Measurements from ENCODE around the gene CDK14. TPM values are rescaled to one million over a fixed set of nuclear protein-coding genes. Genes with fewer than 3 reads are reported as not detected.

Gene CDK14
- total RNA-seq, 1 donor from 2014 or later: 52.3 TPM

DNA sequence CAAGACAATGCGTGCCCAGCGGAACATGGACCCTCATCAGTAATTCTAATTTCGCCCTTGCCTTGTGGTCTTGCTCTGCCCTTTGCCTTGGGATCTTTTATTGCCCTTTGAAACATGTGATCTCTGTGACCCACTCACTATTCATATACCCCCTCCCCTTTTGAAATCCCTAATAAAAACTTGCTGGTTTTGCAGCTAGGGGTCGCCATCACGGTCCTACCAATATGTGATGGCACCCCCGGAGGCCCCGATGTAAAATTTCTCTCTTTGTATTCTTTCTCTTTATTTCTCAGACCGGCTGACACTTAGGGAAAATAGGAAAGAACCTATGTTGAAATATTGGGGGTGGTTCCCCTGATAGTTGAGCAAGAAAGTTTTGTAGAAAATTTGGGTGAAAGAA is 242.7 kb downstream of the CDK14 start:
- H3K27me3 Mint-ChIP-seq (ENCODE audit: insufficient read depth, low read depth): peaks cover 3% of the 10 kb centered on the region
- H3K36me3 Mint-ChIP-seq: peaks cover 13% of the 10 kb centered on the region
- Histone ChIP-seq H3K4me3 (no peak overlapping the region), H3K9ac (no peak overlapping the region), H3K27ac (no peak overlapping the region), H3K4me1 (peaks cover 18% of the 10 kb centered on the region), H2AFZ (replicated peaks) (no peak overlapping the region), H3K9me3 (ENCODE audit: low read depth) (no peaks in the 10 kb centered on the region), H4K20me1 (ENCODE audit: low read depth) (no peaks in the 10 kb centered on the region), H3K27me3 (no peaks in the 10 kb centered on the region), H3K4me2 (no peak overlapping the region), H3K36me3 (no peaks in the 10 kb centered on the region), H3K79me2 (ENCODE audit: low read depth) (no peaks in the 10 kb centered on the region), H3F3A (ENCODE audit: low read depth) (no peaks in the 10 kb centered on the region)
- TF ChIP-seq, protein P1, sequence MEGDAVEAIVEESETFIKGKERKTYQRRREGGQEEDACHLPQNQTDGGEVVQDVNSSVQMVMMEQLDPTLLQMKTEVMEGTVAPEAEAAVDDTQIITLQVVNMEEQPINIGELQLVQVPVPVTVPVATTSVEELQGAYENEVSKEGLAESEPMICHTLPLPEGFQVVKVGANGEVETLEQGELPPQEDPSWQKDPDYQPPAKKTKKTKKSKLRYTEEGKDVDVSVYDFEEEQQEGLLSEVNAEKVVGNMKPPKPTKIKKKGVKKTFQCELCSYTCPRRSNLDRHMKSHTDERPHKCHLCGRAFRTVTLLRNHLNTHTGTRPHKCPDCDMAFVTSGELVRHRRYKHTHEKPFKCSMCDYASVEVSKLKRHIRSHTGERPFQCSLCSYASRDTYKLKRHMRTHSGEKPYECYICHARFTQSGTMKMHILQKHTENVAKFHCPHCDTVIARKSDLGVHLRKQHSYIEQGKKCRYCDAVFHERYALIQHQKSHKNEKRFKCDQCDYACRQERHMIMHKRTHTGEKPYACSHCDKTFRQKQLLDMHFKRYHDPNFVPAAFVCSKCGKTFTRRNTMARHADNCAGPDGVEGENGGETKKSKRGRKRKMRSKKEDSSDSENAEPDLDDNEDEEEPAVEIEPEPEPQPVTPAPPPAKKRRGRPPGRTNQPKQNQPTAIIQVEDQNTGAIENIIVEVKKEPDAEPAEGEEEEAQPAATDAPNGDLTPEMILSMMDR (IDR thresholded peaks at IDR 0.05): no peak
- TF ChIP-seq EZH2 (IDR thresholded peaks at IDR 0.05) (no peak), EZH2phosphoT487 (IDR thresholded peaks at IDR 0.05) (no peak)
- no peak for DNase-seq (ENCODE audit: low spot score)
- H3K9me3 Mint-ChIP-seq: peaks cover 14% of the 10 kb centered on the region
- H3K4me3 Mint-ChIP-seq: no peak overlapping the region
- no peak overlapping the region for H3K27ac Mint-ChIP-seq
- H3K4me1 Mint-ChIP-seq: peaks cover 10% of the 10 kb centered on the region

DNA sequence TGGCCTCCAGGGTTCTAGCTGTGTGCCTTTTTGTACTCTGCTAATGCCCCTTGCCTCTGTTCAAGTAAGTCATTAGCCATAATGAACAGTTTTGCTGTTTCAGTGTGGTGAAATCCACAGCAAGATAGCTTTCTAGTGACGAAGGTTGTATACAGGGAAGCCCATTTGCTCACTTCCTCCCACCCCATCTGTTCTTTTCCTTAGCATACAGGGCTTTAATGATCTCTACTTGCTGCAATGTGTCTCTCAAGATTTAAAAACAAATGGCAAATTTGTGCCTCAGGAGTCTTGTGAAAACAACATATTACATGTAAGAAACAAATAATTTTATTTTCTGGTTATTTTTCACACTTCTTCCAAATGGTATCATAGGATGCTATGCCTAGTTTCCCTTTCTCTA is 243.2 kb downstream of the CDK14 start:
- no peak overlapping the region for H2AFZ ChIP-seq (replicated peaks)
- H3K27me3 ChIP-seq: no peaks in the 10 kb centered on the region
- H3K4me1 Mint-ChIP-seq: peaks cover 9% of the 10 kb centered on the region
- H3K79me2 ChIP-seq (ENCODE audit: low read depth): no peaks in the 10 kb centered on the region
- no peak overlapping the region for H3K4me2 ChIP-seq
- no peak overlapping the region for H3K9ac ChIP-seq
- no peaks in the 10 kb centered on the region for H3K36me3 ChIP-seq
- no peaks in the 10 kb centered on the region for H3F3A ChIP-seq (ENCODE audit: low read depth)
- H3K27ac ChIP-seq: no peak overlapping the region
- H3K4me3 ChIP-seq: no peak overlapping the region
- peaks cover 13% of the 10 kb centered on the region for H3K36me3 Mint-ChIP-seq
- TF ChIP-seq EZH2phosphoT487 (IDR thresholded peaks at IDR 0.05): no peak
- no peak for TF ChIP-seq EZH2 (IDR thresholded peaks at IDR 0.05)
- TF ChIP-seq, protein P1 (IDR thresholded peaks at IDR 0.05): no peak
- H3K4me1 ChIP-seq: peaks cover 15% of the 10 kb centered on the region
- H3K27ac Mint-ChIP-seq: no peak overlapping the region
- H3K4me3 Mint-ChIP-seq: no peak overlapping the region
- H3K27me3 Mint-ChIP-seq (ENCODE audit: insufficient read depth, low read depth): peaks cover 3% of the 10 kb centered on the region
- H3K9me3 ChIP-seq (ENCODE audit: low read depth): no peaks in the 10 kb centered on the region
- DNase-seq (ENCODE audit: low spot score): no peak
- H4K20me1 ChIP-seq (ENCODE audit: low read depth): no peaks in the 10 kb centered on the region
- peaks cover 14% of the 10 kb centered on the region for H3K9me3 Mint-ChIP-seq

DNA sequence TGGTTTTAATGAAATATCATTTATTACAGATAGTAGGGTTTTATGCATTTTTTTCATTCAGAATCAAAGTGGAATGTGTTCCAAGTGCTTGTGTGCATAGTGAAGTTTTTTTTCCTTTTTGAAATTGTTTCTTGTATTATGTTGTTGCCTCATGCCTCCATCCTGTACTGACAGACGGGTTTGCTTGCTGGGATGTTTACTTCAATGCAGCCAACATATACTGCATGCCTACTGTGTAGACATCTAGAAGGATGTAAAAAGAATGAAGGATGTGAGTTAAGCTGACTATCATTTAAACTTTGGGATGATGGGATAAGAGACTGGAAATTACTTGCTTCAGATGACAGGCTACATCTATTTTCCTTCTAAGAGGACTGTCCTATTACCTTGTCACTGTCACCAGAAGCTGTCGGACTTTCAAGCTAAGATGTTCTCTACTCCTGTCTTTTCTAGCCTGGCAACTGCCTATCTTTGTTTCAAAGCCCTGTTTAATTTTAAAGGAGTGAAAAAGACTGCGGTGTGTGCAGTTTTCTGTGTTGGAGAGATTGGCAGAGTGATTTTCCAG is 243.7 kb downstream of the CDK14 start:
- Mint-ChIP-seq H3K36me3 (peaks cover 13% of the 10 kb centered on the region), H3K27me3 (ENCODE audit: insufficient read depth, low read depth) (peaks cover 3% of the 10 kb centered on the region), H3K9me3 (peaks cover 14% of the 10 kb centered on the region), H3K4me3 (no peak overlapping the region), H3K4me1 (peaks cover 4% of the 10 kb centered on the region), H3K27ac (no peak overlapping the region)
- Histone ChIP-seq H2AFZ (replicated peaks) (no peak overlapping the region), H3K4me3 (no peak overlapping the region), H3K79me2 (ENCODE audit: low read depth) (no peaks in the 10 kb centered on the region), H3K9me3 (ENCODE audit: low read depth) (no peaks in the 10 kb centered on the region), H3K36me3 (no peaks in the 10 kb centered on the region), H3F3A (ENCODE audit: low read depth) (no peaks in the 10 kb centered on the region), H3K9ac (no peak overlapping the region), H3K4me1 (peaks cover 10% of the 10 kb centered on the region), H4K20me1 (ENCODE audit: low read depth) (no peaks in the 10 kb centered on the region), H3K4me2 (no peak overlapping the region), H3K27ac (no peak overlapping the region), H3K27me3 (no peaks in the 10 kb centered on the region)
- TF ChIP-seq EZH2phosphoT487 (IDR thresholded peaks at IDR 0.05): no peak
- TF ChIP-seq EZH2 (IDR thresholded peaks at IDR 0.05): no peak
- TF ChIP-seq, protein P1 (IDR thresholded peaks at IDR 0.05): no peak
- DNase-seq (ENCODE audit: low spot score): no peak
